GM18861 (cell line): ENCODE results near the gene OR12D1.

Experiments used
- ATAC-seq: cut with Tn5 transposase; IDR thresholded peaks from one replicate; pipeline ENCODE4 v1.9.1; 2021; ENCODE audit not compliant: unreplicated experiment

OR12D1 gene

DNA sequence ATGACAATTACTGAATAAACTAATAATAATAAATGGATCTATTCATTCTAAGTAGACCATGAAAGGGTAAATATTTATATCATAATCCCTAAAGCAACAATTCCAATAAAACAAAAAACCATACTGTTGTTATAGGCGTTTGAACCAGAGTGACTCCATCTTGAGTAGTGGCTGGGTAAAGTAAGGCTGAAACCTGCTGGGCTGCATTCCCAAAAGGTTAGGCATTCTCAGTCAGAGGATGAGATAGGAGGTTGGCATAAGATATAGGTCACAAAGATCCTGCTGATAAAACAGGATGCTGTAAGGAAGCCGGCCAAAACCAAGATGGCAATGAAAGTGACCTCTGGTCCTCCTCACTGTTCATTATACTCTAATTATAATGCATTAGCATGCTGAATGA, 50.6 kb downstream of the OR12D1 start:
- no peak for ATAC-seq

- ATAC-seq = no peak
Measured at GRCh38 chr6:29465801-29466200, 51.1 kb downstream of the OR12D1 start.

GRCh38 chr6:29466241-29466640, 51.5 kb downstream of the OR12D1 start:
- ATAC-seq = no peak
